ENCODE measurements around the gene M1AP. TPM values are rescaled to one million over a fixed set of nuclear protein-coding genes. Genes with fewer than 3 reads are reported as not detected.

The M1AP gene
- total RNA-seq, 4 donors from 2014 or later, result 0.81 TPM; not detected in 3

DNA sequence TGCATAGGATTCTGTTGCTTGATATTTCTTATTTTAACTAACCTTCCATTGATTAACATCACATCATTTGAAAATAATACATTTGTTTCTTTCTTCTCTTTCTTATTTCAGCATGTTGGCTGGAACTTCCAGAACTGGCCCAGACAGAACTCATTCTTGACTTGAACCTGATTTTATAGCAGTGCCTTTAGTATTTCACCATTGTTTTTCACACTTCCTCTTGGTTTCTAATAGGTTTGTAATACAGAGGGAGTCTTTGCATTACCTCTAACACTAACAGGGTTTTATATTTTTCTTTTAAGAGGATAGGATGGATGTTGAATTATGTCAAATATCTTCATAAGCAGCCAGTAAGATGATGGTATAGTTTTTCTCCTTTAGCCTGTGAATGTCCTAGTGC is 45.1 kb upstream of the M1AP start:
- ATAC-seq, result no peak
- TF ChIP-seq CTCF (IDR thresholded peaks at IDR 0.05) (no peak), EP300 (IDR thresholded peaks at IDR 0.05) (no peak), POLR2AphosphoS5 (IDR thresholded peaks at IDR 0.05) (no peak), POLR2A (IDR thresholded peaks at IDR 0.05) (no peak)

GRCh38 chr2:74691929-74692328 is 43.8 kb upstream of the M1AP start:
- ATAC-seq, result no peak

More for the DNA sequence above, 45.1 kb upstream of the M1AP start:
- no peaks in the 10 kb centered on the region for H3K27me3 ChIP-seq
- H3K4me1 ChIP-seq, result no peaks in the 10 kb centered on the region
- H3K36me3 ChIP-seq, result no peaks in the 10 kb centered on the region
- no peak overlapping the region for H3K27ac ChIP-seq
- no peak overlapping the region for H3K4me3 ChIP-seq
- no peaks in the 10 kb centered on the region for H3K9me3 ChIP-seq

DNA sequence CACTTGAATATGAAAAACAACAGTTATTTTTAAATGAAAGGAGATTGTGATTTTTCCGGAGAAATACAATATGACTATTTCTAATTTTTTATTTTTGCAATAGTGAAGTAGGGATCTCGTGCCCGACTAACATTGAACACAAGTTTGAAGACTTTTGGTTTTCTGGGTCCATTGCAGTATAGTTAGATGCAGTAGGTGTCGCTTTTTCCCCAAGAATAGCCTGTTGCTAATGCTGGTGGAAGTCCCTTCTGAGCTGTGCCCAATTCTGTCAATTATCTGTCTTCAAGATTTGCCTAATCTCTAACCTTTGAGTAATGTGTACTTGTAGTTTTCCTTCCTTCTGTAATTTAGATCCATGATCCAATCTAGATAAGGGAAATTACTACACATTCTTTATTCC is 42.4 kb upstream of the M1AP start:
- Histone ChIP-seq H3K27ac (no peak overlapping the region), H3K36me3 (no peaks in the 10 kb centered on the region), H3K4me1 (no peaks in the 10 kb centered on the region), H3K9me3 (no peaks in the 10 kb centered on the region), H3K27me3 (no peaks in the 10 kb centered on the region), H3K4me3 (no peak overlapping the region)
- TF ChIP-seq CTCF (IDR thresholded peaks at IDR 0.05) (peak; percentile 17 to 62 (median 42)), POLR2AphosphoS5 (IDR thresholded peaks at IDR 0.05) (no peak), POLR2A (IDR thresholded peaks at IDR 0.05) (no peak)
- ATAC-seq, result no peak
- 3 to 12% methylated on average over 4 of the region's 4 CpGs for WGBS, 2 donors (ENCODE audit: low coverage in 1 of 2)

More at GRCh38 chr2:74691929-74692328, 43.8 kb upstream of the M1AP start:
- Histone ChIP-seq H3K9me3 (no peaks in the 10 kb centered on the region), H3K27me3 (no peaks in the 10 kb centered on the region), H3K4me3 (no peak overlapping the region), H3K27ac (no peak overlapping the region), H3K36me3 (no peaks in the 10 kb centered on the region), H3K4me1 (no peaks in the 10 kb centered on the region)
- no peak for TF ChIP-seq CTCF (IDR thresholded peaks at IDR 0.05)
- TF ChIP-seq POLR2AphosphoS5 (IDR thresholded peaks at IDR 0.05), result no peak
- TF ChIP-seq EP300 (IDR thresholded peaks at IDR 0.05), result no peak
- TF ChIP-seq POLR2A (IDR thresholded peaks at IDR 0.05), result no peak
- WGBS, 2 donors (ENCODE audit: low coverage in 1 of 2), result 27 to 90% methylated on average over 2 to 5 of the region's 5 CpGs

GRCh38 chr2:74689671-74690070 is 41.5 kb upstream of the M1AP start:
- no peak overlapping the region for H3K4me3 ChIP-seq
- TF ChIP-seq CTCF (IDR thresholded peaks at IDR 0.05) (no peak), EP300 (IDR thresholded peaks at IDR 0.05) (no peak), POLR2AphosphoS5 (IDR thresholded peaks at IDR 0.05) (no peak), POLR2A (IDR thresholded peaks at IDR 0.05) (no peak)
- no peak for ATAC-seq
- H3K36me3 ChIP-seq, result peaks cover 0 to 7% of the 10 kb centered on the region in 2 donors
- no peak overlapping the region for H3K27ac ChIP-seq
- no peaks in the 10 kb centered on the region for H3K27me3 ChIP-seq
- WGBS, 2 donors (ENCODE audit: low coverage in 1 of 2), result 68 to 71% methylated on average over 3 of the region's 3 CpGs
- H3K4me1 ChIP-seq, result no peaks in the 10 kb centered on the region
- no peaks in the 10 kb centered on the region for H3K9me3 ChIP-seq

DNA sequence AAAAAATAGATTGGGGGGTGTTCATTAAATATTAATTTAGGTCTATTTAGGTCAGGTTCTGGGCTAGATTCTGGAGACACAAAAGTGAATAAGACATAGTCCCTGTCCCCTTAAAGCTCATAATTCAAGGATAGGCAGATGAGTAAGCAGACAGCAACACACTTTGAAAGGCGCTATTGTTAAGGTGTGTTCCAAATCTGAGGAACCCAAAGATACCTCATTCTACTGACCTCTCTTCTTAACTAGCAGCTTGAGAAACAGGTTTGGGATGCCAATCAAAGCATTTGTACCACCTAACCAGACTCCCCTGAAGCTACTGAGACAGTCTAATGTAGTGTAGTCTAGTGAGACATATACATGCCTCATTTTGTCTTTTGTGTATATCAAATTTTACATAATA is 40.8 kb upstream of the M1AP start:
- no peak overlapping the region for H3K4me3 ChIP-seq
- H3K4me1 ChIP-seq, result no peaks in the 10 kb centered on the region
- H3K27ac ChIP-seq, result no peak overlapping the region
- H3K9me3 ChIP-seq, result no peaks in the 10 kb centered on the region
- no peaks in the 10 kb centered on the region for H3K27me3 ChIP-seq
- no peak for TF ChIP-seq CTCF (IDR thresholded peaks at IDR 0.05)
- no peak for TF ChIP-seq EP300 (IDR thresholded peaks at IDR 0.05)
- TF ChIP-seq POLR2A (IDR thresholded peaks at IDR 0.05), result no peak
- no peak for TF ChIP-seq POLR2AphosphoS5 (IDR thresholded peaks at IDR 0.05)
- WGBS, 2 donors (ENCODE audit: low coverage in 1 of 2), result 88 to 100% methylated on average over 1 of the region's 1 CpG
- ATAC-seq, result no peak
- H3K36me3 ChIP-seq, result peaks cover 0 to 9% of the 10 kb centered on the region in 2 donors
